Activated CD8-positive, alpha-beta memory T cell treated with anti-CD3 and anti-CD28 coated beads for 1 hour (primary cell): ENCODE results near the gene DNASE1L1.

Experiments
- DNase-seq, 2 donors: peaks; one replicate each; pipeline ENCODE4 v3.0.0-alpha.2; 2020; ENCODE audit warnings: low read depth in 1 of 2; ENCODE audit errors: extremely low read depth in 1 of 2

Gene DNASE1L1

GRCh38 chrX:154354516-154354915, 54.5 kb downstream of the DNASE1L1 start:
- no peak for DNase-seq

DNA sequence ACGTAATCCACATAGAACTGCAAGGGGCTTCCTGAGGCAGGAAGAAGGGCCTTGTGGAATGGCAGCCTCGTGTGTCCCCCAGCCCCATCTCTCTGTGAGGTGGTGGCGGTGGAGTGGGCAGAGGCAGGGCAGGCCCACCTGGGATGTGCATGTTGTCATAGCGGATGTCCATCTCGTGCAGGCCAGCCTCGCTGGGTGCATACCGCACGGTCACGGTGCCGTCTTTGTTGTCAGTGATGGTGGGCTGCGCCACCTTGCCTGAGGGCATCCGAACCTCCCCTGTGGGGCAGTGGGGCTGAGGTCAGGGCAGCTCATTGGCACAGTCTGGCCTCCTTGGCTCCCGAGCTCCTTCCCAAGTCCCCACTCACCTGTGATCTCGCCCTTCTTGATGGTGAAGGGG, 55.0 kb downstream of the DNASE1L1 start:
- DNase-seq = no peak

- no peak for DNase-seq
These were observed 55.7 kb downstream of the DNASE1L1 start for GRCh38 chrX:154353172-154353843.

- no peak for DNase-seq
These were observed 56.6 kb downstream of the DNASE1L1 start for GRCh38 chrX:154352466-154352865.

DNA sequence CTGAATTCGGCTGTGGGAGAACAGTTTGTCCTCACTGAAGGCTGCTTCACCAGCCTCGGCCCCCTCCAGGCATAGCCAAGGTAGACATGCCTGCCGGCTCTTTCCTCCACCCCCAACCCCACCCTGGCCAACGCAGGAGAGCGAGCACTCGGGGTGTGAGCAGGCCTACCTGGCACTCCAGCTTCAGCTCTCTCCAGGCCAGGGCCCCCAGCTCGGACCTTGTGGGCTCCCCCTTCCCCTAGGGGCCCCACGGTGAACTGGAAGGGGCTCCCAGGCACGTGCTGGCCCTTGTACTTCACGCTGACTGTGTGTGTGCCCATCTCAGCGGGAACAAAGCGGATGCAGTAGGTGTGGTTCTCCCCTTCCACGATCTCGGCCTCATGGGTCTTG, 57.0 kb downstream of the DNASE1L1 start:
- DNase-seq = no peak
